NT2/D1 (cell line): ENCODE results near the gene SERTAD2.

Source experiments
- SUZ12 ChIP-seq: IDR thresholded peaks from 2 replicates; pipeline ENCODE4 v1.6.1; 2011; ENCODE audit not compliant: insufficient read length, insufficient read depth; ENCODE audit errors: extremely low read depth
- YY1 ChIP-seq: IDR thresholded peaks from 2 replicates; pipeline ENCODE4 v1.6.1; 2011; ENCODE audit not compliant: insufficient read length, insufficient read depth
- ZNF274 ChIP-seq: IDR thresholded peaks from 2 replicates; pipeline ENCODE4 v1.6.1; 2011; ENCODE audit warnings: mild to moderate bottlenecking, low read depth, low read length

DNA sequence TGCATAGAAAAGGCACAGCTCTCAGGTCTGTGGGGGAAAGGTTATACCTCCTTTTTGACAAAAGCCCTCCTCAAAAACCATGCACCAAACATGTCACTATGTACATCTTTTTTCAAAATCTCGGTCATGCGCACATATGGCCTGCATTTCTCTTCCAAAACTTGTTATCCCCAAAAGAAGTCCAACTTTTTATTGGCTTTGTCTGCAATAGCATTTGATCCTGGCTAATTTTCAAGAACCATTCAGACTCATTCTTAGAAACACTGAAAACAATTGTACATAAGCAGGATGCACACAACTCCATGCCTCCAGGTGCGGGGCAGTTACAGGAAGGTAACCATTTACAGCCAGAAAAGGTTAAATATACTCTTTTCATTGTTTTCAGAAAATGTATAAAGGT is 21.9 kb downstream of the SERTAD2 start:
- no peak for TF ChIP-seq YY1
- TF ChIP-seq ZNF274, result no peak
- no peak for TF ChIP-seq SUZ12
